ENCODE data around the gene WDFY4. TPM values are rescaled to one million over a fixed set of nuclear protein-coding genes. Genes with fewer than 3 reads are reported as not detected.

WDFY4 gene
- total RNA-seq, 4 donors from 2014 or later, result 0.60 to 20.6 (median 5.1) TPM

GRCh38 chr10:49009199-49009979 lies 324.7 kb downstream of the WDFY4 start:
- no peak overlapping the region for H3K27ac ChIP-seq
- peaks cover 0 to 23% (median 3%) of the 10 kb centered on the region in 4 donors for H3K4me1 ChIP-seq
- TF ChIP-seq POLR2A (IDR thresholded peaks at IDR 0.05) (no peak), EP300 (IDR thresholded peaks at IDR 0.05; ENCODE audit: low read depth) (no peak), CTCF (IDR thresholded peaks at IDR 0.05) (no peak), POLR2AphosphoS5 (IDR thresholded peaks at IDR 0.05) (no peak)
- no peak overlapping the region for H3K4me3 ChIP-seq
- no peaks in the 10 kb centered on the region for H3K9me3 ChIP-seq
- WGBS, 2 donors (ENCODE audit: low coverage in 1 of 2), result 29 to 46% methylated on average over 1 to 8 of the region's 8 CpGs
- DNase-seq, result no peak
- intact Hi-C loops (cut with DNase I; ENCODE audit: low total_unique reads) (no loop called here), in situ Hi-C loops (cut with MboI; ENCODE audit: low pct_ligation_motif_present in 1 of 4, low pct_unique_long_range_greater_than_20kb in 1 of 4, low sequenced_read_pairs in 3 of 4) (no loop called here)
- H3K36me3 ChIP-seq, result no peaks in the 10 kb centered on the region
- no peaks in the 10 kb centered on the region for H3K27me3 ChIP-seq

GRCh38 chr10:49010295-49010694 lies 325.6 kb downstream of the WDFY4 start:
- TF ChIP-seq POLR2AphosphoS5 (IDR thresholded peaks at IDR 0.05) (no peak), POLR2A (IDR thresholded peaks at IDR 0.05) (no peak), EP300 (IDR thresholded peaks at IDR 0.05; ENCODE audit: low read depth) (no peak), CTCF (IDR thresholded peaks at IDR 0.05) (no peak)
- intact Hi-C loops (cut with DNase I; ENCODE audit: low total_unique reads), result no loop called here

GRCh38 chr10:49010865-49011264 lies 326.2 kb downstream of the WDFY4 start:
- in situ Hi-C loops (cut with MboI; ENCODE audit: low pct_ligation_motif_present in 1 of 4, low pct_unique_long_range_greater_than_20kb in 1 of 4, low sequenced_read_pairs in 3 of 4), result no loop called here
- Histone ChIP-seq H3K9me3 (no peaks in the 10 kb centered on the region), H3K36me3 (no peaks in the 10 kb centered on the region), H3K27me3 (no peaks in the 10 kb centered on the region), H3K27ac (no peak overlapping the region), H3K4me3 (no peak overlapping the region), H3K4me1 (peaks cover 0 to 23% (median 3%) of the 10 kb centered on the region in 4 donors)
- intact Hi-C loops (cut with DNase I; ENCODE audit: low total_unique reads), result no loop called here
- WGBS, 2 donors (ENCODE audit: low coverage in 1 of 2), result 36% methylated on average over 4 of the region's 4 CpGs; no CpG with 5 or more reads in 1 of the 2 donors
- no peak for TF ChIP-seq CTCF (IDR thresholded peaks at IDR 0.05)
- no peak for TF ChIP-seq EP300 (IDR thresholded peaks at IDR 0.05; ENCODE audit: low read depth)
- TF ChIP-seq POLR2AphosphoS5 (IDR thresholded peaks at IDR 0.05), result no peak
- TF ChIP-seq POLR2A (IDR thresholded peaks at IDR 0.05), result no peak
- no peak for DNase-seq

More at GRCh38 chr10:49010295-49010694, 325.6 kb downstream of the WDFY4 start:
- Histone ChIP-seq H3K36me3 (no peaks in the 10 kb centered on the region), H3K4me3 (no peak overlapping the region), H3K27me3 (no peaks in the 10 kb centered on the region), H3K4me1 (peaks cover 0 to 23% (median 3%) of the 10 kb centered on the region in 4 donors), H3K9me3 (no peaks in the 10 kb centered on the region), H3K27ac (no peak overlapping the region)
- WGBS, 2 donors (ENCODE audit: low coverage in 1 of 2), result 51 to 62% methylated on average over 3 to 4 of the region's 4 CpGs
- in situ Hi-C loops (cut with MboI; ENCODE audit: low pct_ligation_motif_present in 1 of 4, low pct_unique_long_range_greater_than_20kb in 1 of 4, low sequenced_read_pairs in 3 of 4), result no loop called here
- no peak for DNase-seq

- Histone ChIP-seq H3K36me3 (no peaks in the 10 kb centered on the region), H3K27me3 (no peaks in the 10 kb centered on the region), H3K4me1 (peaks cover 0 to 23% (median 3%) of the 10 kb centered on the region in 4 donors), H3K9me3 (no peaks in the 10 kb centered on the region), H3K27ac (no peak overlapping the region), H3K4me3 (no peak overlapping the region)
- in situ Hi-C loops (cut with MboI; ENCODE audit: low pct_ligation_motif_present in 1 of 4, low pct_unique_long_range_greater_than_20kb in 1 of 4, low sequenced_read_pairs in 3 of 4) (no loop called here), intact Hi-C loops (cut with DNase I; ENCODE audit: low total_unique reads) (no loop called here)
- no peak for DNase-seq
- TF ChIP-seq CTCF (IDR thresholded peaks at IDR 0.05), result no peak
- no peak for TF ChIP-seq EP300 (IDR thresholded peaks at IDR 0.05; ENCODE audit: low read depth)
- no peak for TF ChIP-seq POLR2A (IDR thresholded peaks at IDR 0.05)
- TF ChIP-seq POLR2AphosphoS5 (IDR thresholded peaks at IDR 0.05), result no peak
- 80 to 89% methylated on average over 4 to 7 of the region's 11 CpGs for WGBS, 2 donors (ENCODE audit: low coverage in 1 of 2)
Measured at GRCh38 chr10:49011756-49012155, 327.1 kb downstream of the WDFY4 start.
